GM19043 (cell line): ENCODE data around the gene REP15.
"Not testable (repeated sequence)": the region's sequence is repeated elsewhere in the genome, so short reads cannot be mapped to it uniquely, and the experiment has no call there.

ENCODE experiments used
- ATAC-seq: cut with Tn5 transposase; IDR thresholded peaks from one replicate; pipeline ENCODE4 v1.9.1; 2021; ENCODE audit warnings: low read depth; ENCODE audit not compliant: unreplicated experiment

REP15 gene

DNA sequence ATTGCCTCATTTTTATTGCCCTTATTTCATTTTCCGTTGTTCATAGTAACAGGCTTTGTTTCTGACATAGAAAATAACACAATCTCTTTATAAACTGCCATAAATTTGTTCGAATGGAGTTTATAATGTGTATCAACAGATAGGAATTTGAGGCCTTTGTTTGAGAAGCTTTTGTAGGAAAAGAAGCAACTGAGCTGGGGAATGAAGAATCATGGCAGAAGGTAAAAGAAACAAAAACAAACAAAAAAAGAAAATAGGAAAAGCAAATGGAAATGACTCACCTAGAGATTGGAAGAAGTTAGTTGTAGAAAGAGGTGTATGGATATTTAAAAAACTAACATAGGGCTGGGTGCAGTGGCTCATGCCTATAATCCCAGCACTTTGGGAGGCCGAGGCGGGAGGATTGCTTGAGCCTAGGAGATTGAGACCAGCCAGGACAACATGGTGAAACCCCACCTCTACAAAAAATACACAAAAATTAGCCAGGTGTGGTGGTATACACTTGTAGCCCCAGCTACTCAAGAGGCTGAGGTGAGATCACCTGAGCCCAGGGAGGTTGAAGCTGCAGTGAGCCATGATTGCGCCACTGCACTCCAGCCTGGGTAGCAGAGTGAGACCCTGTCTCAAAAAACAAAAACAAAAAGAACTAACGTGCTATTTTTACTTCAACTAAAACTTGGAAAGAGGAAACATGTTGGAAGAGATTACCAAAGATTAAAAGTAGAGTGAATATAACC lies 523 bp upstream of the REP15 start:
- ATAC-seq: no peak

DNA sequence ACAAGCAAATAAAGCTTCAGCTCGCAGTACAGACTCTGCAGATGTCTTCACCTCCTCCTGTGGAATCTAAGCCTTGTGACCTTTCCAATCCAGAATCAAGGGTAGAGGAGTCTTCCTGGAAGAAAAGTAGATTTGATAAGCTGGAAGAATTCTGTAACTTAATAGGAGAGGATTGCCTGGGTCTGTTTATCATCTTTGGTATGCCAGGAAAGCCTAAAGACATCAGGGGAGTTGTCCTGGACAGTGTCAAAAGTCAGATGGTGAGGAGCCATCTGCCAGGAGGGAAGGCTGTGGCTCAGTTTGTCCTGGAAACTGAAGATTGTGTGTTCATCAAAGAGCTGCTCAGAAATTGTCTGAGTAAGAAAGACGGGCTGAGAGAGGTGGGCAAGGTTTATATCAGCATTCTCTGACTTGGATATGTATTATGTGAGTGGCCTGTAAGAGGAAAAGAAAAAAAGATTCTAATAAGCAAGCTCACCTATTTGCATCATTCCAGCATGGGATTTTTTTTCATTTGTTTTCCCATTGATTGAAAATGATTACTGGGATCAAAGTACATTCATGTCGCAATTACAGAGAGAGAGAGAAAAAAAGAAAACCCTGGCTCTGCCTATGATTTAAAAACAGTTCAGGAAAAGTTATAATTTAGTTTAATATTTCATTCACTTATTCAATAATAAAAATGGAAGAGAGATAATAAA lies 767 bp downstream of the REP15 start:
- no peak for ATAC-seq

DNA sequence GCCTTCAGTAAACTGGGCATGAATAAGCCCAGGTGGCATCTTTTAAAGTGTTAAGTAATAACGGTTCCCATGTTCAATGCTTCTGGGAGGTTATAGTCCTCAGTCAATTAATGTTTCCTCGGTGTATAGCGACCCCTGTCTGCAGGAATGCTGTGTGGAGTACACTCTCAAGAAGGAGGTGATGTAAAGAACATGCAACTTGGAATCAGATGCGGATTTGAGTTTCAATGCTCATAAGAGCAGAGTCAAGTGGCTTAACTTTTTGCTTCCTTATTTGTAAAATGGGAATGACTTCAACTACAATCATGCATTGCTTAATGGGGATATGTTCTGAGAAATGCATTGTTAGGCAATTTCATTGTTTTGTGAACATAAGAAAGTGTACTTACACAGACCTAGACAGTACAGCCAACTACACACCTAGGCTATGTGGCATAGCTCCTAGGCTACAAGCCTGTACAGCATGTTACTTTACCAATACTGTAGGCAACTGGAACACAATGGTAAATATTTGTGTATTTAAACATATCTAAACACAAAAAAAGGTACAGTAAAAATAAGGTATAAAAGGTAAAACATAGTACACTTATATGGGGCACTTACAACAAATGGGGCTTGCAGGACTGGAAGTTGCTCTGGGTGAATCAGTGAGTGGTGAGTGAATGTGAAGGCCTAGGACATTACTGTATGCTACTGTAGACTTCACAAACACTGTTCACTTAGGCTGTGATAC lies 7.6 kb downstream of the REP15 start:
- ATAC-seq: peak; percentile 90

DNA sequence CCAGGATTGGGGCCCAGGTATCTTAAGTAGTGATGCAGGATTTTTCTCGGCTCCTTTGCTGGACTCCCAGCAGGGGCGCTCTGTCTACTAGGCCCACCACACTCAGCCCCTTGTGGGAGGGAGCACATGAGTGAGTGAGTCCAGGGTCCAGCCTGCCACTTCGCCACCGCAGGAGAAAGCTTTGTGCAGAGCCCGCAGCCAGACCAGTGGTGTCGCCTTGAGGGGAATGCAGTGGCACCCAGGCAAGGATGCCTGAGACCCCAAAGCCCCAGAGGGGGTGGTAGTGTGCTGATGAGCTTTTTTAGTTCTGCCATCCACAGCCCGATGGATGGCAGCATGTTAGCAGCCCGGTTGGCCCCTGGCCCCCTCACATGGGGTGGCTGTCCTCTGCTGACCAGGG lies 9.0 kb downstream of the REP15 start:
- no peak for ATAC-seq

DNA sequence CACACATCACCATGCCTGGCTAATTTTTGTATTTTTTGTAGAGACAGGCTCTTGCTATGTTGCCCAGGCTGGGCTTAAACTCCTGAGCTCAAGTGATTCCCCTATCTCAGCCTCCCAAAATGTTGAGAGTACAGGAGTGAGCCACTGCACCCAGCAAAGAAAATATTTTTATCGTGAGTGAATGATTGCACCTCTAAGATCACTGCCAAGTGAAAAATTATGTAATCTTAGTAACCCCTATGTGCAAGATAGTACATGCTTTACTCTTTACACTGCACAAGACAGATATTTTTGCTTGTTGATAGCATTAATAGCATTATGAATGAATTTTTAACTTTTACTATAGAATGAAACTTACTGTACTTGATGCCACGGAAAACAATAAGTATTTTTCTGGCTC lies 11.0 kb downstream of the REP15 start:
- no peak for ATAC-seq

DNA sequence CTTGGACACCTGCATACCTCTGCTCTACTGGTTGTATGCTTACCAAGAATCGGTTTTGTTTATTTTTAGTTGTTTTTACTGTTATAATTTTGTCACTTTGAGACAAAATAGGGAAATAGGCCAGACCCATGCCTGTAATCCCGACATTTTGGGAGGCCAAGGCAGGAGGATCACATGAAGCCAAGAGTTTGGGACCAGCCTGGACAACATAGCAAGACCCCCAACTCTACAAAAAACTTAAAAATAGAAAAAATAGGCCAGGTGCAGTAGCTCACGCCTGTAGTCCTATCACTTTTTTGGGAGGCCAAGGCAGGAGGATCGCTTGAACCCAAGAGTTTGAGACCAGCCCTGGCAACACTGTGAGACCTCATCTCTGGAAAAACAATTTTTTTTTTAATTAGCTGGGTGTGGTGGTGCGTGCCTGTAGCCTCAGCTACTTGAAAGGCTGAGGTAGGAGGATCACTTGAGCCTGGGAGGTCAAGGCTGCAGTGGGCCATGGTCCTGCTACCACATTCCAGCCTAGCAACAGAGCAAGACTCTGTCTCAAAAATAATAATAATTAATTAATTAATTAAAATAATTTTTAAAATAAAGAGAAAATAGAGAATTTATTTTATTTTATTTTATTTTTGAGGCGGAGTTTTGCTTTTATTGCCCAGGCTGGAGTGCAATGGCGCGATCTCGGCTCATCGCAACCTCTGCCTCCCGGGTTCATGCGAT lies 13.1 kb downstream of the REP15 start:
- no peak for ATAC-seq

DNA sequence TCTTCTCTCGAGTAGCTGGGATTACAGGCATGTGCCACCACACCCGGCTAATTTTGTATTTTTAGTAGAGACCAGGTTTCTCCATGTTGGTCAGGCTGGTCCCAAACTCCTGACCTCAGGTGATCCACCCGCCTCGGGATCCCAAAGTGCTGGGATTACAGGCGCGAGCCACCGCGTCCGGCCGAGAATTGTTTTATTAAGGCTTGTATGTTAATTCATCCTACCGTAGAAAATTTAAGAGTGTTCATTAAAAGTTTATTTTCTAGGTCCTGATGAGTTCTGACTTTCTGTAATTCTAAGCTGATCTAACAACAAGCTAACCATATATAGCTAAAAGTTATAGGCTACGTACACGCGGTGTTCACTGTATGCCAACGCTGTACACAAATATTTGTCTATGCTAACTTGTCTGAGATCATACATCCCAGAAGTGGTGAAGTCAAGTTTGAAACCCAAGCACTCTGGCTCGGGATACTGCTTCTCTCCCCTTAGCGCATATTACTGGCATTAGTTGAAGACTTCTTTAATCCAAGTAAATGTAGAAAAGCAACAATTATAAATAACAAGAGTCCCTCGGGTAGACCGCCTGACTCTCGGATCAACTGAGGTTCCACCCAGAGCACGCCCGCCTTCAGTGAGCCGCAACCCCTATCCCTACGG lies 13.8 kb downstream of the REP15 start:
- ATAC-seq: peak; percentile 28

DNA sequence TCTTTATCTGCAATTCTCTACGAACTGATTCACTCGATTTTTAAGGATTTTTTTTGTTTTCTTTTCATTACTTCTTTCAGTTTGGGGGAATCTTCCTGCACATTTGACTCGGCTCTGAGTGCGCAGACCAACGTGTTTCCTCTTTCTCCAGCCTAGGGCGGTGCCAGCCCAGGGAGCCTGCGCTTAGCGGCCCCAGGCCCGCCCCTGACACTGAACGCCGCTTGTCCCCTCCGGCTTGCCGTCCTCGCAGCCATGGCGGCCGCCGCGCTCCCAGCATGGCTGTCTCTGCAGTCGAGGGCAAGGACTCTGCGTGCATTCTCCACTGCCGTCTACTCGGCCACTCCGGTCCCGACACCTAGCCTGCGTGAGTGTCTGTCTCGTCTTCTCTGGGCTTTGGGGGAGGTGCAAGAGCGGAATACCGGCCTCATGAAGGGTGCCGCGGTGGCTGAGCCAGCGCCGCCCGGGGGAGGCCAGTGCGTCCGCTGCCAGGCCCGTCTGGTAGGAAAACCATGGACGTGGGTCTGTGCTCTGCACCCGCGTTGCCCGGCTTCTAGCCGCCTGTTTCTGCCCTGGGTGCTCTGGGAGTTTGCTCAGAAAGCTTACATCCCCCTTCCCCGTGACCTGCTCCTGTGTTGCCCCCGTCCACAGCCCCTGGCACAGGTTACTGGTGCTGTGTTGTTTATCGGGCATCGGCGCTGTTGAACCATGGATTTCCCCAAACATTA lies 14.5 kb downstream of the REP15 start, which contains the start of gene MRPS35:
MRPS35 (plus strand) TSS at position 241 of the 725 bp plus-strand sequence; CDS start at position 253, 12 bp downstream.
- ATAC-seq: peak; percentile 95

DNA sequence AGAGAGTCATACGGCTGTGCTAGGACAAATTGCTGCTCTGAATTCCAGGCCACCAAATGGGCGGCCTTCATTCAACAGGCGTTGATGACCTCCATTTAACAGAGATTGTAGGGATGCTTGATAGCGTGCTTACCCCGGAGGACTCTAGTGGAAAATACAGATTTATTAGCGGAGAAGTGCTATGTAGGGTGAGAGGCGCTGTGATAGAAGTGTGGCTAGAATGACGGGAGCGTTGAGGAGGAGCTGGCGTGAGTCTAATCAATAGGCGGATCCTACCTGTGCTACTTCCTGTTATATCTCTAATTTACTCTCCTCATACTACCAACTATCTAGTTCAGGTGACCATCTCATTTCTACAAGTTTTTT lies 15.1 kb downstream of the REP15 start:
- peak; percentile 27 for ATAC-seq

DNA sequence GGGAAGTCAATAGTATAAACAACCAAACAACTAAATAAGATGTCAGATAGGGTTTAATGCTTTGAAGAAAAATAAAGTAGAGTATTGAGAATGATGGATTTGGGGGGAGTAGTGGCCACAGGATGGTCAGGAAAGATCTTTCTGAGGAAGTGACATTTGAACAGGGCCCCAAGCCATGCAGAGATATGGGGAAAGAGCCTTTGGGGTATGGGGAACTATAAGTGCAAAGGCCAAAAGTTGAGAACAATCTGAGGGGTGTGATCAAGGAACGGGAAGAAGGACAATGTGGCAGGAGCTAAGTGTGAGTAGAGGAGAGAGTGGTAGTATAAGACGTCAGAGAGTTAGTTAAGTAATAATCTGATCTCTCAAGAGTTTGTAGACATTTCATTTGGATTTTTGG lies 15.7 kb downstream of the REP15 start:
- no peak for ATAC-seq

DNA sequence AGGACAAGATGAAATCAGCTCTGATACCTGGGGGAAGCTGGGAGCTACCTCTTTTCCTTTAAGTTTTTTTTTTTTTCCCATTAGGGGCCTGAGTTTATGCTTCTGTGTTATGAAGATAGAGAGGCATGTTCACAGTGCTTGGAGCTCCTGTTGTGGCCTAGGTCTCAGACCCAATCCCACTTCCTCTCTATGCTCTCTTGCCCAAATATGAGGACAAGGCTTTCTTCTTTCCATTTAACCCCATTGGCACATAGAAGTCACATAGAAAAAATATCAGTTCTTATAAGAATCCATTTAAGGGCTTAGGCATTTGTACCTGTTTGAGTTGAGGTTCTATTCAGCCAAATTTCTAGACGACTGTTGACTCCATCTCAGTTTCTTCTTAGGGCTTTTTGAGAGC lies 27.0 kb downstream of the REP15 start:
- no peak for ATAC-seq

DNA sequence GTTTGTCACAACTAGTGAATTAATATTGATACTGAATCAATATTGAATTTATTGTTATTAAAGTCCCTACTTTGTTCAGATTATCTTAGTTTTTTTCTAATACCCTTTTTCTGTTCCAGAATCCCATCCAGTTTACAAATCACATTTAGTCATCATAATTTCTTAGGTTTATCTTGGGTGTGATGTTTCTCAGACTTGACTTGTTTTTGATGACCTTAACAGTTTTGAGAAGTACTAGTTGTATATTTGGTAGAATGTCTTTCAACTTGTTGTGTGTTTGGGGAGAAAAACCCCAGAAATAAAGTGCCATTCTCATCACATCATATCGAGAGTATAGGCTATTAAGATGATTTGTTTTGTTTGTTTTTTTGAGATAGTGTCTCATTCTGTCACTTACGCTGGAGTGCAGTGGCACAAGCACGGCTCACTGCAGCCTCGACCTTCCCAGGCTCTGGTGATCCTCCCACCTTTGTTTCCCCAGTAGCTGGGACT lies 33.9 kb downstream of the REP15 start:
- ATAC-seq: no peak

DNA sequence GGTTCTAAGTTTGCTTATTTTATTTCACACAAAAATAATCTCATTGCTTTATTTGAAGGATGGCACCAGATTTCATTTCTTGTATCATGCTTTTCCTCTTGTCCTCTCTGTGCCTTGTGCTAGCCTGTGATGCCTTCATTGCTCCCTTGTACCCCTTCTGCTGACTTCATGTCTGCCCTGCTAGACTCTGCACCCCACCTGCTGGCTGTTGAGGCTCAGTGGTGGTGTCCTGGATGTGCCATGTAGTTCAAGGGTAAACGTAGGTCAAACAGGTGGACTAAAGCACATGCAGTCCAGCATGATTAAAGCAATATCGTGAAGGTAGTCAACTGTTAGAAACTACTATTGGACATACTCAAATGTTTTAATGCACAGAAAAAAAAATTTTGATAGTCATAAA lies 36.0 kb downstream of the REP15 start:
- ATAC-seq: no peak

DNA sequence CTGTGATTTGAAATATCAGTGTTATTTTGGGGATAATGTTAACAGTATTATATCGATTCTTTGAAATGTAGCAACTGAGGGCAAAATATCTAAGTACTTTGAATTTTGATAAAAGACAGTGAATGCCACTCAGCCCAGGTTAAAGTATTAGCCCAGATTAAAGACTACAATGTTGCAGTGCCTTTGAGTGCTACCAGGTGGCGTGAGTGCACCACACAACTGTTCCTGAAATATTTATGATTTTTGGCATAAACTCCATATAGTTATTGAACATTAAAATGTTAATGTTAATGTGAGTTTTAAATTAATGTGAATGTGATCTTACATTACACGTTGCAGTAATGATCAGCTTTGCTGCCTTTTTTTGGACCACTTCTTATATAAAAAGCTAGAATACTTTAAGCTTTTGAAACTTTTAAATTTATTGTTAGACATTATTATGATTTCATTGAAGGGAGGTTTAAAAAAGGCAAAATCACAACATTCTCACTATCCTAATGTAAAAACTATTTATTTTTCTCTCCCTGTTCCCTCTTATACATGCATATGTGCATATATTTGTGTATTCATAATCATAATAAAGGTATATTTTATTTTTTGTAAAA lies 36.9 kb downstream of the REP15 start:
- peak; percentile 53 for ATAC-seq

DNA sequence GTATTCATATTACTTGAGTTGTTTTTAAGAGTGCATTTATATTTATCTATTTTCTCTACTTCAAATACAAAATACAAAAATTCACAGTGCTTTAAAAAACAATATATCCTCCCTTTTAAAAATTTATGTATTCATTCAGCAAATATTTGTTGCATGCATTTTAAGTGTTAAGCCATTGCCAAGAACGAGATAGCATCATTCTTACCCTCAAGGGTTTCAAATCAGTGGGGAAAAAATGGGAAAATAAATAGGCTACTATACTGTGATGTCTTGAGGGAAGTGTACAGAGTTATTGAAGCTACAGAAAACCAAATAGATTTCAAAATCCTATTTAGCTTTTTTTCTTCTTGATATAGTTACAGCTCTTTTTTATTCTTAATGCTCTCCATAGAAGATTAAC lies 37.5 kb downstream of the REP15 start:
- ATAC-seq: no peak

DNA sequence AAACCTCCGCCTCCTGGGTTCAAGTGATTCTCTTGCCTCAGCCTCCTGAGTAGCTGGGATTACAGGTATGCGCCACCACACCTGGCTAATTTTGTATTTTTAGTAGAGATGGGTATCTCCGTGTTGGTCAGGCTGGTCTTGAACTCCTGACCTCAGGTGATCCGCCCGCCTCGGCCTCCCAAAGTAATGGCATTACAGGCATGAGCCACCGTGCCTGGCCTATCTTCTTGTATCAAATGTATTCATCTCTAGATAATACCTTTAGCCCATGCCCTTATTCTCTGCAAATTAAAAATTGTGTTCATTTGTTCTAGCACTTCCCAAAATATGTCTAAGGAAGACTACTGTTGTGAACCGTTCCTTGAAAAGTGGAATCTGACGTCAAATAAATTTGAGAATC lies 38.1 kb downstream of the REP15 start:
- ATAC-seq: not testable (repeated sequence)

DNA sequence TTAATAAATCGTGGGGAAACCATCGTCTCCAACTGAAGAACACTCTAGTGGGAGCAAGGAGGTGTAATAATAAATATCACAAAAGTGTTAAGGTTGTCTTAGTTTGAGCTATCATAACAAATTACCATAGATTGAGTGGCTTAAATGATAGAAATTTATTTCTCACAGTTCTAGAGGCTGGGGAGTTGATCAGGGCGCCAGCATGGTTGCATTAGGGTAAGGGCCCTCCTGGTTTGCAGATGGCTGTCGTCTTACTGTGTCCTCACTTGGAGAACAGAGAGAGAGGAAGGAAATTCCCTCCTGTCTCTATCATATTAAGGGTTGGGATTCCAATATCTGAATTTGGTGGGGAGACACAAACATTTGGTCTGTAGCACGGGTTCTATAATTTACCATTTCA lies 47.4 kb downstream of the REP15 start:
- no peak for ATAC-seq

DNA sequence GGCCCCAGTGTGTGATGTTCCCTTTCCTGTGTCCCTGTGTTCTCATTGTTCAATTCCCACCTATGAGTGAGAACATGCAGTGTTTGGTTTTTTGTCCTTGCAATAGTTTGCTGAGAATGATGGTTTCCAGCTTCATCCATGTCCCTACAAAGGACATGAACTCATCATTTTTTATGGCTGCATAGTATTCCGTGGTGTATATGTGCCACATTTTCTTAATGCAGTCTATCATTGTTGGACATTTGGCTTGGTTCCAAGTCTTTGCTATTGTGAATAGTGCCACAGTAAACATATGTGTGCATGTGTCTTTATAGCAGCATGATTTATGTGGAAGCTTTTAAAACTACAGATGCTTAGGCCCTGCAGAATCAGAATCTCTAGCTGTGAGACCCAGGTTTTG lies 49.5 kb downstream of the REP15 start:
- not testable (repeated sequence) for ATAC-seq
